OCI-LY1 (cell line): ENCODE results near the gene LMF1.

ENCODE experiments used
- H2AFZ ChIP-seq: fragments of 200-600 bp; sonication (generic), shearing (Covaris generic); 2 replicates; pipeline ENCODE4 v1.6.0; 2014; ENCODE audit warnings: antibody characterized with exemption, mild to moderate bottlenecking, low read length
- H3F3A ChIP-seq: fragments of 200-600 bp; sonication (generic), shearing (Covaris generic); 2 replicates; pipeline ENCODE4 v1.6.0; 2014; ENCODE audit warnings: mild to moderate bottlenecking, antibody characterized with exemption, low read length, moderate library complexity; ENCODE audit not compliant: insufficient read depth
- H3K27ac ChIP-seq: fragments of 200-600 bp; sonication (generic); 2 replicates; pipeline ENCODE4 v1.5.1; 2014; ENCODE audit warnings: low read length, mixed run types, mild to moderate bottlenecking, low read depth; ENCODE audit not compliant: poor library complexity, severe bottlenecking
- H3K27me3 ChIP-seq: fragments of 200-600 bp; sonication (generic); 2 replicates; pipeline ENCODE4 v1.6.0; 2014; ENCODE audit warnings: antibody characterized with exemption, mild to moderate bottlenecking, low read length, moderate library complexity; ENCODE audit not compliant: insufficient read depth
- H3K36me3 ChIP-seq: fragments of 200-600 bp; sonication (generic); 2 replicates; pipeline ENCODE4 v1.6.1; 2014; ENCODE audit warnings: mild to moderate bottlenecking, antibody characterized with exemption, low read length, moderate library complexity, mixed read lengths; ENCODE audit not compliant: insufficient read depth
- H3K4me1 ChIP-seq: fragments of 200-600 bp; sonication (generic); 2 replicates; pipeline ENCODE4 v1.5.1; 2014; ENCODE audit warnings: mild to moderate bottlenecking, low read length, moderate library complexity; ENCODE audit not compliant: insufficient read depth, severe bottlenecking
- H3K4me2 ChIP-seq: fragments of 200-600 bp; sonication (generic), shearing (Covaris generic); 2 replicates; pipeline ENCODE4 v1.6.1; 2014; ENCODE audit warnings: low read length
- H3K4me3 ChIP-seq: fragments of 200-600 bp; sonication (generic); 2 replicates; pipeline ENCODE4 v1.5.1; 2014; ENCODE audit warnings: low read length, low read depth, mild to moderate bottlenecking, mixed read lengths; ENCODE audit not compliant: poor library complexity, severe bottlenecking
- H3K79me2 ChIP-seq: fragments of 200-600 bp; shearing (Covaris generic); 2 replicates; pipeline ENCODE4 v1.6.1; 2016; ENCODE audit warnings: mixed run types, low read length, mixed read lengths; ENCODE audit not compliant: insufficient read depth
- H3K9ac ChIP-seq: fragments of 200-600 bp; sonication (generic), shearing (Covaris generic); 2 replicates; pipeline ENCODE4 v1.6.1; 2014; ENCODE audit warnings: mild to moderate bottlenecking, low read length, mixed read lengths
- H3K9me2 ChIP-seq: fragments of 200-600 bp; sonication (generic), shearing (Covaris generic); 2 replicates; pipeline ENCODE4 v1.6.1; 2014; ENCODE audit warnings: low read depth, mild to moderate bottlenecking, low read length, mixed read lengths
- H3K9me3 ChIP-seq: fragments of 200-600 bp; shearing (Covaris generic); 2 replicates; pipeline ENCODE4 v1.6.1; 2014; ENCODE audit warnings: low read length, mixed read lengths
- H4K20me1 ChIP-seq: fragments of 200-600 bp; sonication (generic), shearing (Covaris generic); 2 replicates; pipeline ENCODE4 v1.6.0; 2016; ENCODE audit warnings: mild to moderate bottlenecking, low read length; ENCODE audit not compliant: insufficient read depth
- EZH2 ChIP-seq: fragments of 200-600 bp; sonication (generic), shearing (Covaris generic); IDR thresholded peaks from 2 replicates; pipeline ENCODE4 v1.8.0; 2017; ENCODE audit warnings: borderline replicate concordance, mixed run types, mild to moderate bottlenecking, antibody characterized with exemption, low read length, moderate library complexity, mixed read lengths
- TF ChIP-seq, protein P1 (sequence below): fragments of 200-600 bp; sonication (generic), shearing (Covaris generic); IDR thresholded peaks from 2 replicates; pipeline ENCODE4 v1.5.1; 2017; ENCODE audit warnings: mild to moderate bottlenecking, antibody characterized with exemption, low read length, moderate library complexity, mixed read lengths

The LMF1 gene

DNA sequence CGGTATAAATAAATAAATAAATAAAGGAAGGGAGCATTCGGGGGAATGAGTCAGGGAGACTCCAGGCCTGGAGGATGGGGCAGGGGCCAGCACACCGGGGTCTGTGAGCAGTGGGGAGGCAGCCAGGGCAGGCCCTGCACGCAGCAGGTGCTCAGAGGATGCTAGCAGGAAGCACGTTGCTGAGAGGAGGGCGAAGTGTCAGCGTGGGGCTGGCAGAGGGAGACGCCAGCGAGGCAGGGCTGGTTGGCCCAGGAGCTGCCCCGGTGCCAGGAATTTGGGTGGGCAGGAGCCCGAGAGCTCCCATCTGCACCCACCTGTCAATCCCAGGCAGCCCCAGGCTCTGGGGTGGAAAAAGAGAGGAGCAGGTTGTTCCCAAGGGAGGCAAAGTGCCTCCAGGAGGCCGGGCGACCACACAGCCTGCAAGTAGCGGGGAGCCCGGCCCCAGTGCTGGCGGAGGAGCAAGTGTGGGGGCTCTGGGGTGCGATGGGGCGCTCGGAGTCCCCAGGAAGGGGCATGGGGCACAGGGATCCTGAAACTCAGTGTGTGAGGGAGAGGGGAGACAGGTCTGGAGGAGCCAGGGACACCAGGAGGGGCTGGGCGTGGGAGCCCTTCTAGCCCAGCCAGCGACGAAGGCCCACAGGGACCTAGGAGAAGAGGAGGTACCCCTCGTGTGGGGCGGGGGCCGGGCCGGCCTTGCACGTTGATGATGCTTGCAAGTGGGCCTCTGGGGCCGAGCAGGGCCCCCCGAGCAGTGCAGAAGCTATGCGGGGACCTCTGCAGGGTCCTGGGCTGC is 38.8 kb upstream of the LMF1 start:
- TF ChIP-seq EZH2: no peak
- TF ChIP-seq, protein P1, sequence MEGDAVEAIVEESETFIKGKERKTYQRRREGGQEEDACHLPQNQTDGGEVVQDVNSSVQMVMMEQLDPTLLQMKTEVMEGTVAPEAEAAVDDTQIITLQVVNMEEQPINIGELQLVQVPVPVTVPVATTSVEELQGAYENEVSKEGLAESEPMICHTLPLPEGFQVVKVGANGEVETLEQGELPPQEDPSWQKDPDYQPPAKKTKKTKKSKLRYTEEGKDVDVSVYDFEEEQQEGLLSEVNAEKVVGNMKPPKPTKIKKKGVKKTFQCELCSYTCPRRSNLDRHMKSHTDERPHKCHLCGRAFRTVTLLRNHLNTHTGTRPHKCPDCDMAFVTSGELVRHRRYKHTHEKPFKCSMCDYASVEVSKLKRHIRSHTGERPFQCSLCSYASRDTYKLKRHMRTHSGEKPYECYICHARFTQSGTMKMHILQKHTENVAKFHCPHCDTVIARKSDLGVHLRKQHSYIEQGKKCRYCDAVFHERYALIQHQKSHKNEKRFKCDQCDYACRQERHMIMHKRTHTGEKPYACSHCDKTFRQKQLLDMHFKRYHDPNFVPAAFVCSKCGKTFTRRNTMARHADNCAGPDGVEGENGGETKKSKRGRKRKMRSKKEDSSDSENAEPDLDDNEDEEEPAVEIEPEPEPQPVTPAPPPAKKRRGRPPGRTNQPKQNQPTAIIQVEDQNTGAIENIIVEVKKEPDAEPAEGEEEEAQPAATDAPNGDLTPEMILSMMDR: no peak
- Histone ChIP-seq H3K36me3 (no peaks in the 10 kb centered on the region), H3K9me2 (no peaks in the 10 kb centered on the region), H3K4me1 (no peaks in the 10 kb centered on the region), H2AFZ (no peak overlapping the region), H3K27ac (no peak overlapping the region), H3K27me3 (peaks cover 5% of the 10 kb centered on the region; the same call in 1 of the 2 replicates), H3K9ac (no peak overlapping the region), H3F3A (no peaks in the 10 kb centered on the region), H4K20me1 (no peaks in the 10 kb centered on the region), H3K4me3 (no peak overlapping the region), H3K4me2 (no peak overlapping the region), H3K79me2 (no peaks in the 10 kb centered on the region), H3K9me3 (no peaks in the 10 kb centered on the region)

DNA sequence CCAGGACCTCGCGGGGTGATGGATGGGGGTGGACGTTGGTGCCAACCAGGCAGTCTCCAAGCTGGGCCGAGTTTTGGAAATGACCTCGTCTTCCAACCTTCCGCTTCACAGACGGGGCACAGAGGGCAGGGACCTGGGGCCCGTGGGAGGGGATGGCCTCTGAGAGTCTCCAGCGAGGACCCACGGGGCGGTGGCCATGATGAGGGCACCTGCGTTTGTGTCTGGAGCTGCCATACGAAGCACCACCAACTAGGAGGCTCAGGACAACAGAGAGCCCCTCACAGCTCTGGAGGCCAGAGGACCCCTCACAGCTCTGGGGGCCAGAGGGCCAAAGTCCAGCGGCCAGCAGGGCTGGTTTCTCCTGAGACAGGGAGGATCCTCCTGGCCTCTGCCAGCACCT is 37.3 kb upstream of the LMF1 start:
- no peak overlapping the region for H3K27ac ChIP-seq
- H3K9ac ChIP-seq: no peak overlapping the region
- H2AFZ ChIP-seq: no peak overlapping the region
- H3K79me2 ChIP-seq: no peaks in the 10 kb centered on the region
- H3F3A ChIP-seq: no peaks in the 10 kb centered on the region
- no peaks in the 10 kb centered on the region for H3K9me3 ChIP-seq
- H3K4me2 ChIP-seq: no peak overlapping the region
- no peaks in the 10 kb centered on the region for H3K4me1 ChIP-seq
- no peaks in the 10 kb centered on the region for H3K9me2 ChIP-seq
- H4K20me1 ChIP-seq: no peaks in the 10 kb centered on the region
- no peaks in the 10 kb centered on the region for H3K36me3 ChIP-seq
- H3K27me3 ChIP-seq: peaks cover 5% of the 10 kb centered on the region; the same call in 1 of the 2 replicates
- TF ChIP-seq EZH2: no peak
- TF ChIP-seq, protein P1: no peak
- no peak overlapping the region for H3K4me3 ChIP-seq

DNA sequence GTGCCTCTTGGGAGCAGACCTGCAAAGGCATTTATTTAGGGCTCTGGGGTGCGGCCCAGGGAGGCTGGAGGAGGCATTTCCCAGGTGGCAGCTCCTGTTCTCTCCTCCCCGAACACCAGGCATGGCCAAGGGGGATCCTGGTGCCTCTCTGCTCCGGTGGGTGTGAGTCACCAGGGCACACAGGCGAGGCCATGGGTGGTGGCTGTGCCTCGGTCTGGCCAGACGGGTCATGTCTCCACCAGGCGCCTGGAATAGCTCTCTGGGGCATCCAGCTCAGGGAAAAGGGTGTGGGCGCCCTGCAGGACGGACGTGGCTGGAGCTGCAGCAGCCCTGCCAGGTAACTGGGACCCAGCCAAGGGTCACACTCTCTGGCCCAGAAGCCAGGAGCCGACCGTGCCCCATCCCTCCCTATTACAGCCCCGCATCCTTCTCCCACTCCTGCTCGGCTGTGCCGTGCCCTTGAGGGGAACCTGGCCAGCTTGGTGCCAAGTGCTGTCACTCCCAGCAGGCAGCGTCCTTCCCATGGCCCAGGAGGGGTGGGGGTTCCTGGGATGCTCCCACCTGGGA is 36.6 kb upstream of the LMF1 start:
- TF ChIP-seq EZH2: no peak
- TF ChIP-seq, protein P1: no peak
- no peak overlapping the region for H3K4me3 ChIP-seq
- H3K27ac ChIP-seq: no peak overlapping the region
- H4K20me1 ChIP-seq: no peaks in the 10 kb centered on the region
- no peak overlapping the region for H2AFZ ChIP-seq
- H3K9ac ChIP-seq: no peak overlapping the region
- H3K9me3 ChIP-seq: no peaks in the 10 kb centered on the region
- H3F3A ChIP-seq: no peaks in the 10 kb centered on the region
- no peak overlapping the region for H3K4me2 ChIP-seq
- no peaks in the 10 kb centered on the region for H3K79me2 ChIP-seq
- H3K4me1 ChIP-seq: no peaks in the 10 kb centered on the region
- no peaks in the 10 kb centered on the region for H3K36me3 ChIP-seq
- H3K9me2 ChIP-seq: no peaks in the 10 kb centered on the region
- H3K27me3 ChIP-seq: peaks cover 5% of the 10 kb centered on the region; the same call in 1 of the 2 replicates
